IMR-90 (cell line): ENCODE measurements around the gene TUBD1. TPM values are rescaled to one million over a fixed set of nuclear protein-coding genes. Genes with fewer than 3 reads are reported as not detected.
A peak's percentile ranks its signal among the peaks of the same experiment; 100 is the strongest.

Experiments used
- ATAC-seq: fragments of 200-7000 bp; cut with Tn5 transposase; 2 replicates; pipeline ENCODE4 v1.9.1; 2020; ENCODE audit warnings: low read depth, mild to moderate bottlenecking, moderate library complexity
- BruUV-seq: library from RNA; stranded (reverse); fragments of 400-500 nt; replicated peaks from 2 replicates; lab custom pipeline; 2021; lab: Mats Ljungman, UMichigan
- CTCF ChIA-PET: fragments of 300-600 bp; formaldehyde crosslinking; extraction: SDS; loops from one replicate; lab custom pipeline; 2021; ENCODE audit warnings: antibody characterized with exemption; lab: Yijun Ruan, JAX
- POLR2A ChIA-PET: fragments of 300-600 bp; sonication (Branson Sonifier 250); formaldehyde crosslinking; loops from one replicate; lab custom pipeline; 2022; ENCODE audit warnings: antibody characterized with exemption; ENCODE audit not compliant: unreplicated experiment; lab: Charles Lee
- DNase-seq: peaks from one replicate; pipeline ENCODE4 v3.0.0; 2013
- H2AFZ ChIP-seq: replicated peaks from 2 replicates; pipeline ENCODE3; 2013; ENCODE audit warnings: low read length, mild to moderate bottlenecking; ENCODE audit not compliant: poor library complexity
- H2AK5ac ChIP-seq: 2 replicates; pipeline ENCODE4 v1.6.1; 2013; ENCODE audit warnings: low read depth, low read length, inconsistent platforms
- H2AK9ac ChIP-seq: replicated peaks from 2 replicates; pipeline ENCODE3; 2013; ENCODE audit warnings: mild to moderate bottlenecking, low read depth, low read length, moderate library complexity; ENCODE audit not compliant: poor library complexity
- H2BK120ac ChIP-seq: 2 replicates; pipeline ENCODE4 v1.6.1; 2013; ENCODE audit warnings: low read depth, low read length, inconsistent platforms
- H2BK15ac ChIP-seq: 3 replicates; pipeline ENCODE4 v1.6.1; 2013; ENCODE audit warnings: low read depth, low read length, inconsistent platforms
- H2BK20ac ChIP-seq: 2 replicates; pipeline ENCODE4 v1.6.1; 2013; ENCODE audit warnings: low read depth, mild to moderate bottlenecking, inconsistent platforms, low read length, moderate library complexity
- H2BK5ac ChIP-seq: 2 replicates; pipeline ENCODE4 v1.6.1; 2013; ENCODE audit warnings: mild to moderate bottlenecking, low read depth, low read length, inconsistent platforms; ENCODE audit not compliant: poor library complexity, severe bottlenecking
- H3K14ac ChIP-seq: replicated peaks from 2 replicates; pipeline ENCODE4 v1.6.1; 2013; ENCODE audit warnings: low read depth, low read length, inconsistent platforms
- H3K18ac ChIP-seq: 2 replicates; pipeline ENCODE4 v1.6.1; 2013; ENCODE audit warnings: low read depth, low read length, control low read depth
- H3K23ac ChIP-seq: 2 replicates; pipeline ENCODE4 v1.6.1; 2013; ENCODE audit warnings: low read depth, low read length, inconsistent platforms
- H3K27ac ChIP-seq: 2 replicates; pipeline ENCODE4 v1.5.1; 2013; ENCODE audit warnings: mild to moderate bottlenecking, control low read depth, low read length; ENCODE audit not compliant: insufficient read depth
- H3K27me3 ChIP-seq: 2 replicates; pipeline ENCODE4 v1.6.1; 2013; ENCODE audit warnings: low read length; ENCODE audit not compliant: control insufficient read depth, insufficient read depth
- H3K36me3 ChIP-seq: 2 replicates; pipeline ENCODE4 v1.6.1; 2013; ENCODE audit warnings: low read length, mixed read lengths; ENCODE audit not compliant: control insufficient read depth, insufficient read depth
- H3K4ac ChIP-seq: 2 replicates; pipeline ENCODE4 v1.6.1; 2013; ENCODE audit warnings: low read depth, low read length, inconsistent platforms
- H3K4me1 ChIP-seq: 2 replicates; pipeline ENCODE4 v1.6.1; 2013; ENCODE audit warnings: low read length, mixed read lengths; ENCODE audit not compliant: control insufficient read depth, insufficient read depth
- H3K4me2 ChIP-seq: 2 replicates; pipeline ENCODE4 v1.6.1; 2013; ENCODE audit warnings: low read depth, mild to moderate bottlenecking, control low read depth, low read length, moderate library complexity
- H3K4me3 ChIP-seq: 2 replicates; pipeline ENCODE4 v1.5.1; 2013; ENCODE audit warnings: low read depth, mild to moderate bottlenecking, control low read depth, low read length, moderate library complexity; ENCODE audit not compliant: insufficient read depth
- H3K56ac ChIP-seq: 2 replicates; pipeline ENCODE4 v1.6.1; 2013; ENCODE audit warnings: low read length, inconsistent platforms; ENCODE audit not compliant: insufficient read depth; ENCODE audit errors: extremely low read depth
- H3K79me1 ChIP-seq, 2 experiments: 2 replicates each; pipeline ENCODE4 v1.6.1; 2013; ENCODE audit warnings: low read length in 2 of 2, inconsistent platforms in 1 of 2, low read depth in 1 of 2
- H3K9ac ChIP-seq: 2 replicates; pipeline ENCODE4 v1.6.1; 2013; ENCODE audit warnings: low read depth, low read length, control low read depth
- H3K9me1 ChIP-seq: 2 replicates; pipeline ENCODE4 v1.6.1; 2013; ENCODE audit warnings: low read length, inconsistent platforms; ENCODE audit not compliant: insufficient read depth
- H3K9me3 ChIP-seq: 2 replicates; pipeline ENCODE4 v1.6.1; 2013; ENCODE audit warnings: low read length; ENCODE audit not compliant: control insufficient read depth, insufficient read depth
- H4K20me1 ChIP-seq: 2 replicates; pipeline ENCODE4 v1.6.1; 2013; ENCODE audit warnings: low read length, inconsistent platforms; ENCODE audit not compliant: insufficient read depth
- H4K5ac ChIP-seq: 2 replicates; pipeline ENCODE4 v1.6.1; 2013; ENCODE audit warnings: mild to moderate bottlenecking, low read depth, low read length, control low read depth
- H4K8ac ChIP-seq, 2 experiments: 2 replicates each; pipeline ENCODE4 v1.6.1; 2013; ENCODE audit warnings: low read depth in 2 of 2, low read length in 2 of 2, control low read depth in 1 of 2, inconsistent platforms in 1 of 2
- H4K91ac ChIP-seq: 2 replicates; pipeline ENCODE4 v1.6.1; 2013; ENCODE audit warnings: low read depth, low read length, inconsistent platforms; ENCODE audit not compliant: insufficient read depth
- CHD1 ChIP-seq: IDR thresholded peaks from 2 replicates; pipeline ENCODE4 v1.6.1; 2012; ENCODE audit warnings: low read depth, low read length, improper control_type of control experiment
- MAZ ChIP-seq: IDR thresholded peaks from 2 replicates; pipeline ENCODE4 v1.6.1; 2012; ENCODE audit warnings: low read depth, mild to moderate bottlenecking, low read length, improper control_type of control experiment, moderate library complexity, borderline replicate concordance
- RFX5 ChIP-seq: IDR thresholded peaks from 2 replicates; pipeline ENCODE4 v1.8.0; 2012; ENCODE audit warnings: low read depth, mild to moderate bottlenecking, low read length, moderate library complexity
- WGBS, 2 experiments: methylation state at CpG; one replicate each; pipeline versions ENCODE4 v1.1.5 to v1.1.7; 2013; ENCODE audit warnings: missing lambda C conversion rate in 2 of 2; ENCODE audit not compliant: insufficient read length in 1 of 2; ENCODE audit errors: extremely low coverage in 2 of 2; 5-methylcytosine and 5-hydroxymethylcytosine counted together
- dilution Hi-C: fragments of 300-500 bp; cut with HindIII; formaldehyde crosslinking; loops from one replicate; pipeline ENCODE4 v1.14.3; 2018; ENCODE audit warnings: low sequenced_read_pairs; ENCODE audit not compliant: unreplicated experiment
- in situ Hi-C: fragments of 300-500 bp; cut with MboI; formaldehyde crosslinking; loops from 3 replicates; pipeline ENCODE4 v1.14.3; 2019; ENCODE audit warnings: low sequenced_read_pairs, inconsistent platforms, mixed read lengths
- intact Hi-C: fragments of 100-400 bp; cut with micrococcal nuclease; formaldehyde crosslinking; loops from 2 replicates; pipeline ENCODE4 v1.10.0; 2022
- polyA plus RNA-seq, 3 experiments: library from polyadenylated mRNA; depleted of rRNA; stranded (reverse); fragments of >200 nt; gene quantifications; 2 replicates each; pipeline ENCODE4 v1.2.3, GENCODE V29; 2012; ENCODE audit warnings: low replicate concordance in 1 of 3
- total RNA-seq: library from RNA; depleted of rRNA; stranded (reverse); fragments of >200 nt; gene quantifications from 2 replicates; pipeline ENCODE4 v1.2.3, GENCODE V29; 2012
- TF ChIP-seq, protein P1 (sequence below): fragments of 150-350 bp; IDR thresholded peaks from 2 replicates; pipeline ENCODE4 v1.6.1; 2016; ENCODE audit warnings: low read depth, mild to moderate bottlenecking, low read length, moderate library complexity, borderline replicate concordance
- TF ChIP-seq, protein P2 (sequence below): conservative IDR thresholded peaks from 2 replicates; pipeline ENCODE4 v1.5.1; 2012; ENCODE audit warnings: mild to moderate bottlenecking, low read depth, low read length, improper control_type of control experiment

The TUBD1 gene
- total and polyA plus RNA-seq, 2 of the 4 experiments (the other 2 are of a cell fraction) = 2.2 to 4.7 TPM

DNA sequence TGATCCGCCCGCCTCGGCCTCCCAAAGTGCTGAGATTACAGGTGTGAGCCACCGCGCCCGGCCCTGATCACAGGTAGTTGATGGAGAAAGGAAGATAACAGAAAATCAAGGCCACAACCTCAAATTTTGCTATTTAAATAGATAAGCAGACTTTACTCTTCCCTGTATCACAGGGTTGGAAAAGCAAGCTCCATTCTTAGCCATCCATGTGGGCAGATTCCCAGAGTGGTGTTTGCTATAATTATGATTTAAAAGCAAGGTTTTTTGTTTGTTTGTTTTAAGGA is 44.4 kb downstream of the TUBD1 start:
- in situ Hi-C loops = no loop called here
- peak overlapping the region; percentile 55 for H2BK5ac ChIP-seq
- CTCF ChIA-PET = no interaction called here

More for the DNA sequence above, 44.4 kb downstream of the TUBD1 start:
- Histone ChIP-seq H4K8ac (0 out of 4 replicates have a peak overlapping the region, but pooled peaks of 1 of the 2 experiments have one; percentile 38), H3K4ac (peak overlapping the region; percentile 51; the same call in 1 of the 2 replicates), H3K79me1 (peaks cover 4 to 18% of the 10 kb centered on the region in 2 experiments; a peak in 2 of 4 replicates), H4K5ac (peak overlapping the region; percentile 36; the same call in 1 of the 2 replicates), H3K14ac (no peak overlapping the region), H3K23ac (no peak overlapping the region), H3K9me3 (no peaks in the 10 kb centered on the region), H3K18ac (peak overlapping the region; percentile 56; the same call in 1 of the 2 replicates), H2BK120ac (peak overlapping the region; percentile 65), H3K56ac (no peak overlapping the region), H2BK20ac (no peak overlapping the region), H2AK5ac (peak overlapping the region; percentile 46; the same call in 1 of the 2 replicates), H3K9ac (no peak overlapping the region), H3K27me3 (no peaks in the 10 kb centered on the region), H3K9me1 (peaks cover 16% of the 10 kb centered on the region), H2AK9ac (no peak overlapping the region), H3K36me3 (no peaks in the 10 kb centered on the region), H3K4me1 (peaks cover 24% of the 10 kb centered on the region), H2AFZ (no peak overlapping the region), H3K4me3 (no peak overlapping the region), H2BK15ac (no peak overlapping the region; the same call in 2 of the 3 replicates), H3K27ac (peak overlapping the region; percentile 78; the same call in 1 of the 2 replicates), H4K91ac (peak overlapping the region; percentile 25), H4K20me1 (peaks cover 22% of the 10 kb centered on the region; the same call in 1 of the 2 replicates), H3K4me2 (no peak overlapping the region)
- intact Hi-C loops = no loop called here
- WGBS, 2 experiments = no CpG with 5 or more reads among the region's 6 CpGs
- no TSS peak for BruUV-seq
- dilution Hi-C loops = no loop called here
- DNase-seq (no peak), ATAC-seq (no peak)
- TF ChIP-seq, protein P1, sequence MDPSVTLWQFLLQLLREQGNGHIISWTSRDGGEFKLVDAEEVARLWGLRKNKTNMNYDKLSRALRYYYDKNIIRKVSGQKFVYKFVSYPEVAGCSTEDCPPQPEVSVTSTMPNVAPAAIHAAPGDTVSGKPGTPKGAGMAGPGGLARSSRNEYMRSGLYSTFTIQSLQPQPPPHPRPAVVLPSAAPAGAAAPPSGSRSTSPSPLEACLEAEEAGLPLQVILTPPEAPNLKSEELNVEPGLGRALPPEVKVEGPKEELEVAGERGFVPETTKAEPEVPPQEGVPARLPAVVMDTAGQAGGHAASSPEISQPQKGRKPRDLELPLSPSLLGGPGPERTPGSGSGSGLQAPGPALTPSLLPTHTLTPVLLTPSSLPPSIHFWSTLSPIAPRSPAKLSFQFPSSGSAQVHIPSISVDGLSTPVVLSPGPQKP = no peak
- no peak for TF ChIP-seq MAZ
- TF ChIP-seq, protein P2, sequence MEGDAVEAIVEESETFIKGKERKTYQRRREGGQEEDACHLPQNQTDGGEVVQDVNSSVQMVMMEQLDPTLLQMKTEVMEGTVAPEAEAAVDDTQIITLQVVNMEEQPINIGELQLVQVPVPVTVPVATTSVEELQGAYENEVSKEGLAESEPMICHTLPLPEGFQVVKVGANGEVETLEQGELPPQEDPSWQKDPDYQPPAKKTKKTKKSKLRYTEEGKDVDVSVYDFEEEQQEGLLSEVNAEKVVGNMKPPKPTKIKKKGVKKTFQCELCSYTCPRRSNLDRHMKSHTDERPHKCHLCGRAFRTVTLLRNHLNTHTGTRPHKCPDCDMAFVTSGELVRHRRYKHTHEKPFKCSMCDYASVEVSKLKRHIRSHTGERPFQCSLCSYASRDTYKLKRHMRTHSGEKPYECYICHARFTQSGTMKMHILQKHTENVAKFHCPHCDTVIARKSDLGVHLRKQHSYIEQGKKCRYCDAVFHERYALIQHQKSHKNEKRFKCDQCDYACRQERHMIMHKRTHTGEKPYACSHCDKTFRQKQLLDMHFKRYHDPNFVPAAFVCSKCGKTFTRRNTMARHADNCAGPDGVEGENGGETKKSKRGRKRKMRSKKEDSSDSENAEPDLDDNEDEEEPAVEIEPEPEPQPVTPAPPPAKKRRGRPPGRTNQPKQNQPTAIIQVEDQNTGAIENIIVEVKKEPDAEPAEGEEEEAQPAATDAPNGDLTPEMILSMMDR = no peak
- TF ChIP-seq CHD1 = no peak
- no peak for TF ChIP-seq RFX5
- POLR2A ChIA-PET = interaction anchor here (0.6 to 2.4 kb wide), 2 partner anchors 11 to 12 kb away, joined by 8 to 13 read pairs; no protein-coding TSS in a partner anchor
